ENCODE results near the gene ACSL6. TPM values are rescaled to one million over a fixed set of nuclear protein-coding genes. Genes with fewer than 3 reads are reported as not detected.

The ACSL6 gene
- total and polyA plus RNA-seq, 10 of the 15 experiments (the other 5 are each of a cell fraction or from before 2014, with no cell fraction given) = 0.06 to 0.53 TPM; not detected in 8

- H3K4me1 ChIP-seq (ENCODE audit: control insufficient read depth, insufficient read depth, low read length) = peaks cover 6% of the 10 kb centered on the region
- DNase-seq (ENCODE audit: low read depth, low spot score) (no peak), FAIRE-seq (no peak), ATAC-seq (no peak)
- H3K4me3 ChIP-seq = no peak overlapping the region
- no peak overlapping the region for H3K9ac ChIP-seq (ENCODE audit: control insufficient read depth, insufficient read depth, low read length)
- no TSS peak for BruUV-seq (replicated peaks)
- H3K36me3 ChIP-seq (ENCODE audit: control insufficient read depth in 2 of 2, insufficient read depth in 2 of 2, low read length in 1 of 2) = no peaks in the 10 kb centered on the region
- no peaks in the 10 kb centered on the region for H3K9me3 ChIP-seq (replicated peaks; ENCODE audit: control insufficient read depth, insufficient read depth, low read length)
- TF ChIP-seq ZBTB33 (IDR thresholded peaks at IDR 0.05) (no peak), TARDBP (IDR thresholded peaks at IDR 0.05; ENCODE audit: borderline replicate concordance) (no peak), RB1 (IDR thresholded peaks at IDR 0.05; ENCODE audit: borderline replicate concordance) (no peak), JUND (IDR thresholded peaks at IDR 0.05; ENCODE audit: low read depth, low read length) (no peak), CHD4 (IDR thresholded peaks at IDR 0.05) (no peak), RBBP5 (conservative IDR thresholded peaks at IDR 0.05) (no peak), ATF2 (IDR thresholded peaks at IDR 0.05; ENCODE audit: low read length) (no peak), RFX5 (IDR thresholded peaks at IDR 0.05; ENCODE audit: low read depth, low read length) (no peak), SMAD5 (IDR thresholded peaks at IDR 0.05; ENCODE audit: low read depth) (no peak), MEF2B (IDR thresholded peaks at IDR 0.05; ENCODE audit: partially characterized antibody, poor library complexity, severe bottlenecking) (no peak)
- RAD21 ChIA-PET (ENCODE audit: unreplicated experiment) = no interaction called here
- no peak overlapping the region for H3K4me2 ChIP-seq (ENCODE audit: control insufficient read depth, insufficient read depth)
- no peak overlapping the region for H3K27ac ChIP-seq (ENCODE audit: control insufficient read depth, insufficient read depth)
- POLR2A ChIA-PET = no interaction called here
- H3K27me3 ChIP-seq (replicated peaks in 1 of 2; ENCODE audit: control insufficient read depth in 2 of 2, insufficient read depth in 2 of 2, low read length in 1 of 2) = no peaks in the 10 kb centered on the region; a peak in 1 of 4 replicates
- no peaks in the 10 kb centered on the region for H4K20me1 ChIP-seq (ENCODE audit: control insufficient read depth, insufficient read depth)
- CTCF ChIA-PET = no interaction called here
- no peaks in the 10 kb centered on the region for H3K79me2 ChIP-seq (ENCODE audit: control insufficient read depth, insufficient read depth, low read length)
- in situ Hi-C loops (cut with MboI) (no loop called here), intact Hi-C loops (cut with micrococcal nuclease; ENCODE audit: unreplicated experiment) (no loop called here)
- SMC1A ChIA-PET (ENCODE audit: uncharacterized antibody, unreplicated experiment) = no interaction called here
- H2AFZ ChIP-seq (ENCODE audit: control insufficient read depth, low read depth, low read length) = no peak overlapping the region
- WGBS (ENCODE audit: insufficient coverage, insufficient replicate concordance, low lambda C conversion rate, missing lambda C conversion rate) = 67% methylated on average over 12 of the region's 12 CpGs
Measured at GRCh38 chr5:131974956-131975726, 36.3 kb downstream of the ACSL6 start.
